Naive thymus-derived CD8-positive, alpha-beta T cell (primary cell): ENCODE data around the gene CNTNAP2. TPM values are rescaled to one million over a fixed set of nuclear protein-coding genes. Genes with fewer than 3 reads are reported as not detected.

Experiments
- ATAC-seq, 2 donors: fragments of 150-1000 bp; cut with Tn5 transposase in 1 of 2; sonication (Bioruptor Pico), chemical (Tn5 transposase) in 1 of 2; 1 replicate in 1 of 2; 2 replicates in 1 of 2; pipeline ENCODE4 v1.10.0; 2021; ENCODE audit warnings: mild to moderate bottlenecking in 2 of 2, moderate library complexity in 2 of 2
- POLR2A ChIA-PET: fragments of 350-600 bp; sonication (Branson Sonifier 250); formaldehyde crosslinking; loops from one replicate; lab custom pipeline; 2021; ENCODE audit warnings: antibody characterized with exemption; lab: Charles Lee
- DNase-seq, 10 donors: peaks; one replicate each; pipeline versions ENCODE4 v3.0.0 to v3.0.0-alpha.2; 2020 to 2022
- H3K27ac Mint-ChIP-seq, 10 donors: one replicate each; pipeline ENCODE4 v1.8.0; 2020 to 2022; ENCODE audit warnings: mild to moderate bottlenecking in 10 of 10, mixed read lengths in 10 of 10, moderate library complexity in 4 of 10, inconsistent platforms in 1 of 10
- H3K27me3 Mint-ChIP-seq, 5 donors: one replicate each; pipeline ENCODE4 v1.8.0; 2021 to 2022; ENCODE audit warnings: mixed read lengths in 5 of 5
- H3K36me3 Mint-ChIP-seq, 3 donors: one replicate each; pipeline ENCODE4 v1.8.0; 2020 to 2022; ENCODE audit warnings: mixed read lengths in 3 of 3, mild to moderate bottlenecking in 2 of 3, inconsistent platforms in 1 of 3
- H3K4me1 Mint-ChIP-seq, 4 donors: one replicate each; pipeline ENCODE4 v1.8.0; 2021 to 2022; ENCODE audit warnings: mixed read lengths in 4 of 4
- H3K4me3 Mint-ChIP-seq, 10 donors: one replicate each; pipeline ENCODE4 v1.8.0; 2020 to 2022; ENCODE audit warnings: mild to moderate bottlenecking in 10 of 10, mixed read lengths in 10 of 10, moderate library complexity in 6 of 10, inconsistent platforms in 1 of 10
- H3K9me3 Mint-ChIP-seq, 9 donors: one replicate each; pipeline ENCODE4 v1.8.0; 2020 to 2022; ENCODE audit warnings: mixed read lengths in 9 of 9, mild to moderate bottlenecking in 3 of 9, inconsistent platforms in 1 of 9, moderate library complexity in 1 of 9
- polyA plus RNA-seq, 3 donors: library from polyadenylated mRNA; unstranded; fragments of 300-500 nt; fragmentation: Illumina TruSeq; gene quantifications; one replicate each; pipeline ENCODE4 v1.2.3, GENCODE V29; 2021
- total RNA-seq, 8 experiments: library from RNA in 2 of 8; stranded (reverse) in 2 of 8; gene quantifications; one replicate each; pipeline ENCODE4 v1.2.3 and lab custom pipeline; 2021 to 2026

CNTNAP2 gene
- total and polyA plus RNA-seq, 5 experiments from 2014 or later, result 0.12 to 1.5 (median 0.71) TPM; not detected in 1

- no peak overlapping the region for H3K4me3 Mint-ChIP-seq
- no peaks in the 10 kb centered on the region for H3K4me1 Mint-ChIP-seq
- DNase-seq (no peak), ATAC-seq (no peak)
- H3K27me3 Mint-ChIP-seq, result no peaks in the 10 kb centered on the region
- peaks cover 0 to 24% (median 4%) of the 10 kb centered on the region in 9 donors for H3K9me3 Mint-ChIP-seq
- H3K36me3 Mint-ChIP-seq, result no peaks in the 10 kb centered on the region
- no peak overlapping the region for H3K27ac Mint-ChIP-seq
- POLR2A ChIA-PET, result no interaction called here
Observed at GRCh38 chr7:147376192-147376591, 1259.6 kb downstream of the CNTNAP2 start.

- H3K36me3 Mint-ChIP-seq, result no peaks in the 10 kb centered on the region
- no peak for ATAC-seq
- no peak overlapping the region for H3K4me3 Mint-ChIP-seq
- no peak for DNase-seq
- POLR2A ChIA-PET, result no interaction called here
- peaks cover 0 to 17% (median 8%) of the 10 kb centered on the region in 9 donors for H3K9me3 Mint-ChIP-seq
- no peak overlapping the region for H3K27ac Mint-ChIP-seq
- H3K4me1 Mint-ChIP-seq, result no peaks in the 10 kb centered on the region
- H3K27me3 Mint-ChIP-seq, result no peaks in the 10 kb centered on the region
Observed at GRCh38 chr7:147380926-147381325, 1264.3 kb downstream of the CNTNAP2 start.

GRCh38 chr7:147394329-147394728 lies 1277.7 kb downstream of the CNTNAP2 start:
- no peak overlapping the region for H3K27ac Mint-ChIP-seq
- H3K4me1 Mint-ChIP-seq, result no peaks in the 10 kb centered on the region
- POLR2A ChIA-PET, result no interaction called here
- DNase-seq, result no peak
- H3K27me3 Mint-ChIP-seq, result no peaks in the 10 kb centered on the region
- no peak overlapping the region for H3K4me3 Mint-ChIP-seq
- peaks cover 3 to 35% (median 8%) of the 10 kb centered on the region in 9 donors for H3K9me3 Mint-ChIP-seq
- no peak for ATAC-seq
- H3K36me3 Mint-ChIP-seq, result no peaks in the 10 kb centered on the region

GRCh38 chr7:147400221-147400689 lies 1283.7 kb downstream of the CNTNAP2 start:
- Mint-ChIP-seq H3K4me1 (peaks cover 0 to 2% (median 0%) of the 10 kb centered on the region in 4 donors), H3K27me3 (no peaks in the 10 kb centered on the region), H3K4me3 (no peak overlapping the region), H3K9me3 (peaks cover 4 to 45% (median 7%) of the 10 kb centered on the region in 9 donors), H3K36me3 (no peaks in the 10 kb centered on the region), H3K27ac (no peak overlapping the region)
- POLR2A ChIA-PET, result no interaction called here
- ATAC-seq, result no peak
- DNase-seq, result no peak

GRCh38 chr7:147400925-147401324 lies 1284.3 kb downstream of the CNTNAP2 start:
- H3K9me3 Mint-ChIP-seq, result peaks cover 4 to 45% (median 7%) of the 10 kb centered on the region in 9 donors
- DNase-seq (no peak), ATAC-seq (no peak)
- H3K27ac Mint-ChIP-seq, result no peak overlapping the region
- H3K36me3 Mint-ChIP-seq, result no peaks in the 10 kb centered on the region
- no peaks in the 10 kb centered on the region for H3K27me3 Mint-ChIP-seq
- peaks cover 0 to 2% (median 0%) of the 10 kb centered on the region in 4 donors for H3K4me1 Mint-ChIP-seq
- no peak overlapping the region for H3K4me3 Mint-ChIP-seq
- POLR2A ChIA-PET, result no interaction called here

- ATAC-seq (no peak), DNase-seq (no peak)
- Mint-ChIP-seq H3K9me3 (peaks cover 0 to 40% (median 12%) of the 10 kb centered on the region in 9 donors), H3K4me3 (no peak overlapping the region), H3K36me3 (peaks cover 0 to 4% (median 0%) of the 10 kb centered on the region in 3 donors), H3K4me1 (no peaks in the 10 kb centered on the region), H3K27me3 (no peaks in the 10 kb centered on the region), H3K27ac (no peak overlapping the region)
- POLR2A ChIA-PET, result no interaction called here
Observed at GRCh38 chr7:147405621-147406020, 1289.0 kb downstream of the CNTNAP2 start.

- peaks cover 0 to 4% (median 0%) of the 10 kb centered on the region in 3 donors for H3K36me3 Mint-ChIP-seq
- no peak overlapping the region for H3K27ac Mint-ChIP-seq
- H3K4me1 Mint-ChIP-seq, result no peaks in the 10 kb centered on the region
- ATAC-seq, result no peak
- DNase-seq, result no peak
- peaks cover 0 to 39% (median 10%) of the 10 kb centered on the region in 9 donors for H3K9me3 Mint-ChIP-seq
- POLR2A ChIA-PET, result no interaction called here
- no peaks in the 10 kb centered on the region for H3K27me3 Mint-ChIP-seq
- H3K4me3 Mint-ChIP-seq, result no peak overlapping the region
Observed at GRCh38 chr7:147406521-147407135, 1290.0 kb downstream of the CNTNAP2 start.

GRCh38 chr7:147411096-147411495 lies 1294.5 kb downstream of the CNTNAP2 start:
- Mint-ChIP-seq H3K9me3 (peaks cover 3 to 28% (median 14%) of the 10 kb centered on the region in 9 donors), H3K27ac (no peak overlapping the region), H3K36me3 (peaks cover 0 to 4% (median 0%) of the 10 kb centered on the region in 3 donors), H3K4me3 (no peak overlapping the region), H3K4me1 (no peaks in the 10 kb centered on the region), H3K27me3 (no peaks in the 10 kb centered on the region)
- POLR2A ChIA-PET, result no interaction called here
- DNase-seq (no peak), ATAC-seq (no peak)

GRCh38 chr7:147412109-147412508 lies 1295.5 kb downstream of the CNTNAP2 start:
- Mint-ChIP-seq H3K4me1 (no peaks in the 10 kb centered on the region), H3K4me3 (no peak overlapping the region), H3K27me3 (no peaks in the 10 kb centered on the region), H3K27ac (no peak overlapping the region), H3K9me3 (peaks cover 3 to 28% (median 12%) of the 10 kb centered on the region in 9 donors), H3K36me3 (peaks cover 0 to 4% (median 0%) of the 10 kb centered on the region in 3 donors)
- ATAC-seq (no peak), DNase-seq (no peak)
- POLR2A ChIA-PET, result no interaction called here

- ATAC-seq (no peak), DNase-seq (no peak)
- Mint-ChIP-seq H3K36me3 (peaks cover 0 to 3% (median 0%) of the 10 kb centered on the region in 3 donors), H3K27ac (no peak overlapping the region), H3K4me3 (no peak overlapping the region), H3K27me3 (no peaks in the 10 kb centered on the region), H3K9me3 (peaks cover 3 to 24% (median 10%) of the 10 kb centered on the region in 9 donors), H3K4me1 (no peaks in the 10 kb centered on the region)
- POLR2A ChIA-PET, result no interaction called here
Observed at GRCh38 chr7:147412782-147413556, 1296.4 kb downstream of the CNTNAP2 start.

GRCh38 chr7:147413557-147413870 lies 1296.9 kb downstream of the CNTNAP2 start:
- no peaks in the 10 kb centered on the region for H3K27me3 Mint-ChIP-seq
- H3K36me3 Mint-ChIP-seq, result no peaks in the 10 kb centered on the region
- POLR2A ChIA-PET, result no interaction called here
- peaks cover 3 to 21% (median 9%) of the 10 kb centered on the region in 9 donors for H3K9me3 Mint-ChIP-seq
- H3K4me3 Mint-ChIP-seq, result no peak overlapping the region
- no peak overlapping the region for H3K27ac Mint-ChIP-seq
- DNase-seq (no peak), ATAC-seq (no peak)
- no peaks in the 10 kb centered on the region for H3K4me1 Mint-ChIP-seq

- no peak overlapping the region for H3K27ac Mint-ChIP-seq
- DNase-seq (no peak), ATAC-seq (no peak)
- H3K36me3 Mint-ChIP-seq, result no peaks in the 10 kb centered on the region
- H3K4me1 Mint-ChIP-seq, result no peaks in the 10 kb centered on the region
- H3K27me3 Mint-ChIP-seq, result no peaks in the 10 kb centered on the region
- H3K4me3 Mint-ChIP-seq, result no peak overlapping the region
- H3K9me3 Mint-ChIP-seq, result peaks cover 0 to 12% (median 5%) of the 10 kb centered on the region in 9 donors
- POLR2A ChIA-PET, result no interaction called here
Observed at GRCh38 chr7:147415991-147416390, 1299.4 kb downstream of the CNTNAP2 start.

- Mint-ChIP-seq H3K4me1 (no peaks in the 10 kb centered on the region), H3K27ac (no peak overlapping the region), H3K27me3 (no peaks in the 10 kb centered on the region), H3K4me3 (no peak overlapping the region), H3K9me3 (peaks cover 0 to 12% (median 4%) of the 10 kb centered on the region in 9 donors), H3K36me3 (no peaks in the 10 kb centered on the region)
- ATAC-seq (no peak), DNase-seq (no peak)
- POLR2A ChIA-PET, result no interaction called here
Observed at GRCh38 chr7:147418966-147419365, 1302.4 kb downstream of the CNTNAP2 start.
